HG02840 (cell line): Measurements from ENCODE around the gene GALNT16.
"Not testable (repeated sequence)": the region's sequence is repeated elsewhere in the genome, so short reads cannot be mapped to it uniquely, and the experiment has no call there.

Source experiments
- ATAC-seq: cut with Tn5 transposase; IDR thresholded peaks from one replicate; pipeline ENCODE4 v1.9.1; 2021; ENCODE audit warnings: mild to moderate bottlenecking, moderate library complexity, moderate number of reproducible peaks; ENCODE audit not compliant: unreplicated experiment, low FRiP score

GALNT16 gene

DNA sequence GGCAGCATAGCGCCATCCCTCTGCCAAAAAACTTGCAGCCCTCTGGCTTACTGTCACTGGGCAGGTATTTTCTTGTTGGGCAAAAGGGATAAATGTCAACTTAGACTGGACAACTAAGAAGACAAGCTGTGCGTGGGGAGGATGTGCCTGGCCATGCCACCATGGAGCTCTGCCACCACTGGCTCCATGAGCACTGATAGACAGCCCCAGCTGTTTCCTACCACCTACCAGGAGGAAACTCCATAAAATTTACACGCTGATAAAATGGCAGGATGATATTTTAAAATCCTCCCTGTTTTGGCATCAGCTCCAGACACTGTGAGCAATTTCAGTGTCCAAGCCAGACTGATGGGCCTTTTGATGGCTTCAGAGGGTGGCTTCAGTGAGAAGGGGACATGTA, 7.1 kb upstream of the GALNT16 start:
- no peak for ATAC-seq

DNA sequence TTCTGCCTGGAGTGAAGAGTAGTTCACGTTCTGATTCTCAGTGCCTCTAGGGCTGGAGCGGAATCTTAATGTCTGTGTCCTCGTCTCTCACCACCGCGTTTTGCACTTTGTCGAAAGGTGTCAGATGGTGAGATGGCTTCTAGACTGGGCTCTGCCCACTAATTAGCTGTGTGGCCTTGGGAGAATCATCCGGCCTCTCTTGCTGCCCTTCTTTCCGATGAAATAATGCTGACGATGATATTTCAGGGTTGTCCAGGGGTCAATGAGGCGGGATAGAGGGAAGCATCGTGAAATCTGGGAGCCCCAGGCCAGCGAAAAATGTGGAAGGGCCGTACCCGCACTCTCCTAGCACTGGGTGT, 811 bp upstream of the GALNT16 start:
- ATAC-seq = no peak

DNA sequence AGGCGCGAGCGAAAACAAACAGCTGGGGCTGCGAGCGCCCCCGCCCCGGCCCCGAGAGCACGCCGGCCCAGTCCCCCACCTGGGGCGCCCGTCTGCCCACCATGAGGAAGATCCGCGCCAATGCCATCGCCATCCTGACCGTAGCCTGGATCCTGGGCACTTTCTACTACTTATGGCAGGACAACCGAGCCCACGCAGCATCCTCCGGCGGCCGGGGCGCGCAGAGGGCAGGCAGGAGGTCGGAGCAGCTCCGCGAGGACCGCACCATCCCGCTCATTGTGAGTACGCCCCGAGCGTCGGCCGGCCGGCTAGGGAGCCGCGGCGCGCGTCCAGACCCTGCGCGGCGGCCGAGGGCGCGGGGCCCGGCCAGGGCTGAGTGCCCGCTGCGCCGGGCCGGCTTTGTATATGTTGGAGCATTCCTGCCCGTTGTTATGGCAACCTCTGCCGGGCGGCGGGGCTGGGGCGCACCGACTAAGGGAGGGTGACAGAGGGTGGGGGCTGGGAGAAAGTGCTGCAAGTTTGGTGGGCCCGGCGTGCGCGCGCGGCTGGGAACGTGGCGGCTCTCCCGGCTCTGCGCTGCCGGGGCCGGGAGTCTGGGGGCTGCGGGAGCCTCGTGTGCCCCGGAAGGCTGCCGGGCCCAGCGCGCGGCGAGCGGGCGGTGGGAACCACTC, 367 bp downstream of the GALNT16 start:
- no peak for ATAC-seq

DNA sequence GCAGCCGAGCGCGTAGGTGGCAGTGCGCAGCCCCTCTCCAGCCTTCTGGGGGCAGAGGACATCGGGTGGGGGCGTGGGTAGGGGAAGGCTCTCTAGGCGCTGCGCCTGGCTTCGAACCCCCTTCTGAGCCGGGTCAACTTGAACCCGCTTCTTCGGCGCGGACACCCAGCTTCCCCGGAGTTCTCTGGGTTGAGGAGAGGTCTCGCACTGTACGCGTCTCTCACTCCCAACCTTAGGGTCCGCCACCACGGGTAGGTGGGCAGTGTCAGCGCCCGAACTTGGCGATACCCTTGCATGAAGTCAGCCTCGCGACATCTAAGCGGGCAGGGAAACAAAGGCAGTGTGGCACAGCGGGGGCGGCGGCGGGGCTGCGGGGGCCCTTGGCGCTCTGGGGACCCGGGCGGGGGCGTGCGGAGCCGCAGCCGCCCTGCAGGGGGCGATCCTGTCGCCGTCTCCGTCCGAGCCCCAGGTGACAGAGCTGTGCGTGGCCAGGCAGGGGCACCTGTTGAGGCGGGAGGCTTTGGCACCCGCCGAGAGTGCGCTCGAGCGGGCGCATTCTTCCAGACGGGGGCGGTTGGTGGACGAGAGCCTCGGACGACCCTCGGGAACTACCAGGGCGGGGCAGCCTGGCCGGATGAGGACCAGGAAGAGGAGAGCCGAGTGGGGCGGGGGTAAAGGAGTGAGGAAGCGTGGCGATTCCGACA, 1.1 kb downstream of the GALNT16 start:
- no peak for ATAC-seq

DNA sequence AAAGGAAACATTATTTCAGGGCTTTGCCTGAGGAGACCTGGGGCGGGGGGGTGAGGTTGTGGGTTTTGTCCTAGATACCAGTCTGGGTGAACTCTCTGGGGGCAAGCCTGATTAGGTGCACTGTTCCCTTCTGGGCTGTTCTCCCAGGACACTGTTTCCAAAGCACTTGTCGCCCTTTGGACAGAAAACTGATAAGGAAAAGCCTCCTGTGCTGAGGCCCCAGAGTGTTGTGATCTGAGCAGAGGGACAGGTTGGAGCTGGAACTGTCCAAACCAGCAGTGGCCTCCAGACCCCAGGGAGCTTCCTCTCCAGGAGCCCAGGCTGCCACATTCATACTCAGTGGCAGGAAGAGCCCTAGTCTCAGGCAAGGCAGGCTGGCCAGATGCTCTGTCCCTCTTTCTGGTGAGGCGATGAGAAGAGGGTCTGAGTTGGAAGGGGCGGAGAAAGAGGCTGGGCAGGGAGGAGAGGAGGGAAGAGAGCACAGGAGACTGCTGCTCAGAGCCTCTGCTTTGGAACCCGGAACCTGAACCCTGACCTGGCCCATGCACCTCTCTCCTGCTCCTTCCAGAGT, 1.9 kb downstream of the GALNT16 start:
- no peak for ATAC-seq

DNA sequence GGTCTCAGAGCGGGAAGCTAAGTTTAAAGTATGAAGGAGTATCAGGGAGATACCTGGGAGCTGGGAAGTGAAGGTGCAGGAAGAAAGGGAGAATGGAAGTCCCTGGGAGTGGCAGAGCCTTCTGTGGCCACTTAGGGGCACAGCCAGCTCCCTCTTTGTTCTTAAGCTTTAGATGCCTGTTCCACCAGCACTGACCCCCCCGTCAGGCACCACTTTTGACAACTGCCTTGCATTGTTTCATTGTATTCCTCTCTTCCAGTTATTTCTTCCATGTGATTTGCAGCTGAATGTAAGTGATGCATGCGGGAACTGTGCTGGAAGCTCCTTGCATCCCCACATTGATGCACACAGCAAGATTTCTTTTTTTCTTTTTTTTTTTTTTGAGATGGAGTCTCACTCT, 2.6 kb downstream of the GALNT16 start:
- ATAC-seq = no peak

DNA sequence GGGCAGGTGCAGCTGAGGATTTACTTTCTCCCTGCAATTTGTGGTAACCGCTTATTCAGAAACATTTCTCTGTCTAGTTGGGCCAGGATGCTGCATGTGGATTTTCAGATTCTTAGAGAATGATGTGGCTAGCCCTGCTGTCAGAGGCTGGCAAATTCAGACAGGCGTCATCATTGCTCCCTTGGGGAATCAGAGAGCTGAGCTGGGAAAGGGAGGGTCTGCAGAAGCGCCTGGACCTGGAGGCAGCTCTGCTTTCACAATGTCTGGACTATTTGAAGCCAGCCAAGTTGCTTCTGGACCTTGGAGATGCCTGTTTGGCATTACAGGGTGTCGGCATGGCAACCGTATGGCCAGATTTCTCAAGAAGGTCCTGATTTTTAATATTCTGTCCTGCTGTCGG, 3.4 kb downstream of the GALNT16 start:
- ATAC-seq = no peak

DNA sequence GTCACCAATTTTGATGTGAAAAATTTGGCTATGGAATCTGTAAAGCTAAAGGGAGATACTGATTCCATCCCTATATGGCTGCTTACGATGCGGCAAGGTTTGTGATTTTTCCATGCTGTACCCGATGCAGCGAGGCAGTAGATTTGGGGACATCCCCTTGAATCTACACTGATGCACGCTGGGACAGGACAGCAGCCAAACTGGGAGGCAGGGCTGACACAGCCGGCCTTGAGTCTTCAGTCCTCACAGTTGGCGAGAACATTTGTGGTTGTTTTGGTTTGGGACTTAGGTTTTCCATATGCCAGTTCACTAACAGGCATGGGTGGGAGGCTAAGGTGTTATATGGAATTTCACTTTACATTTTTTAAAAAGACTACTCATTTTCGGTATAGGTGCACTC, 3.8 kb downstream of the GALNT16 start:
- no peak for ATAC-seq

DNA sequence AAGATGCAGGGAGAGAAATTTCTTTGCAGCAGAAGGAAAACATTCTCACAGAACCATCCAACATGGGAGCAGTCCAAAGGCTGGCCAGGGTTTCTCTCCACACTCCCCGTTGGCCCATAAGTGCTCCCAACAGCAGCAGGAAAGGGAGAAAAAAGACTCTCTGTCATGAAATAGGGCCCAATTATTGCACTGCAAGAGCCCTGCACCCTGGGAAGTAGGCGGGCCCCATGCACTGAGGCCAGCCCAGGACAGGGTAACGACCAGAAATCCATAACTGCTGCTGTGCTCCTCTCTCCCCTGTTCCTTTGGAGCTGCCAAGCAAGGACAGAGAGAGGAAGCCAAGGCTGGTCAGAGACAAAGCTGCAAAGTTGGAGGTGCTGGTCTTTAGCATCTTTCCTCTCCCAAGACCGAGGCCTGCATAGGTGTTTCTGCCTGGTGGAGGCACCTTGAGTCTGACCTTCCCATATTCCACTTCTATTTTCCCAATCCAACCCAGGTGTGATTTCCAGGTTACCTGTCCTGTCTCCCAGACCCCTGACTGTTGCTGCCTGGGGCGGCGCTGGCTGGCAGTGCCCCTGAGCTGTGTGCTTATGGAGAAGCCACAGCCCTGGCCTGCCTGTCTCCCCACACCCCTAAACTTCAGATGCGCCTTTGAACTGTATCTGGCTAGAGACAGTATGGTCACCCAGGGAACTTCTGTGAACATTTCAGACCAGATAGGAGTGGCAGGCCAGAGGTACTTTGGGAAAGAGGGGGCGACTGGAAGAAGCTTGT, 6.8 kb downstream of the GALNT16 start:
- ATAC-seq = no peak

DNA sequence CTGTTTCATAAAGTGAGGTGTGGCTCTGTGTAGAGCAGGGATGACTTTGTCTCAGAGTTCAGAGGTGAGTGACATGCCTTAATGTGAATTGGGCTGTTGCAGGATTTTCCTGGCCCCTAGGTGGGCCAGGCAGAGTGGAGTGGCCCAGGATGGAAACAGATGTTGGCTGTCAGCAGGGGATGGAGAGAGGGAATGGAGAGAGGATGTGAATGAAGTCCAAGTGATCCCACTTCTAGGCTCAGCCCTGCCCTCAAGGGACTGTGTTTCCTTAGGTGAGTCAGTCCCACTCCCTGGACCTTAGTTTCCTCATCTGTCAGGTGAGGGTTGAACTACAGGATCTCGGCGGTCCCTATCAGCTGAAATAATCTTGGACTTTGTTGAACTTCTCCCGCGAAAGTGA, 7.5 kb downstream of the GALNT16 start:
- no peak for ATAC-seq

DNA sequence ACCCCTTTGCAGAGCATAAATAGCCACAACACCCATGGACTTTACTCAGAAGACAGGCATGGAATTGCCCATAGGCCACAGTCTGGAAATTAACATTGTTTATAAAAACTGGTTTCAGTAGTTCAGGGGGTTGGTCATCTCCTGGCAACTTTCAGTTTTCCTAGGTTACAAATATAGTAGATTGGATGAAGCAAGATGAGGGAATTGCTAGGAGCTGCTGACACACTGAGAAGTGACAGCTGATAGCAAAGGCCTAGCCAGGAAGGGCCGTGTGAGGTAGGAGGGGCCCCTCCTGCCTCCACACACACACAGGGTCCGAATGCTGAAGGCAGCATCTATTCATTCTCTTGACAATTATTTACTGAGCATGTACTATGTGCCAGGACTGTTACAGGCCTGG, 8.3 kb downstream of the GALNT16 start:
- ATAC-seq = no peak

DNA sequence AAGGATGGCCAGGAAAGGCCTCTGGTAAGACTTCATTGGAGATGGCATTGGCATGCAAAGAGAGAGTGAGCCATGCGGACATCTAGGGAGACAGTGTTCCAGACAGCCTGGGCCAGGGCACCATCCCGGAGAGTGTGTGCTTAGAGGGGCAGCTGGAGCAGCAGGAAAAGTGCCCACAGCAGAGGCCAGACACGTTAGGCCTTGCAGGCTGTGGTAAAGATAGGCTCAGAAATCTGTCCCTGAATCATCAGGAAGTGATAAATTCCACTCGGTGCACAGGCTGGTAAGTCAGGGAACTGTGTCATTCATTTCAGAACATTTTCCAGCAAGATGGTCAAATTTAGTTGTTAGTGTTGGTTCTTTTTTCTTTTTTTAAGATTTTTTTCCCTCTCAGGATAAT, 8.8 kb downstream of the GALNT16 start:
- no peak for ATAC-seq

DNA sequence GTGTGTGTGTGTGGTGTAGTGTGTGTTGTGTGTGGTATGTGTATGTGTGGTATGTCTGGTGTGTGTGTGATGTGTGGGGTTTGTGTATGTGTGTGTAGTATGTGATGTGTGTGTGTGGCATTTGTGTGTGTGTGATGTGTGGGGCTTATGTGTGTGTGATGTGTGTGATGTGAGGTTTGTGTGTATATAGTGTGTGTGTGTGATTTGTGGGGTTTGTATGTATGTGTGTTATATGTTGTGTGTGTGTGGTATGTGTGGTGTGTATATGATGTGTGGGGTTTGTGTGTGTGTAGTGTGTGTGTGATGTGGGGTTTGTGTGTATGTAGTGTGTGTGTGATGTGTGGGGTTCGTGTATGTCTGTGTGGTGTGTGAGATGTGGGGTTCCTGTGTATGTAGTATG, 9.4 kb downstream of the GALNT16 start:
- no peak for ATAC-seq

DNA sequence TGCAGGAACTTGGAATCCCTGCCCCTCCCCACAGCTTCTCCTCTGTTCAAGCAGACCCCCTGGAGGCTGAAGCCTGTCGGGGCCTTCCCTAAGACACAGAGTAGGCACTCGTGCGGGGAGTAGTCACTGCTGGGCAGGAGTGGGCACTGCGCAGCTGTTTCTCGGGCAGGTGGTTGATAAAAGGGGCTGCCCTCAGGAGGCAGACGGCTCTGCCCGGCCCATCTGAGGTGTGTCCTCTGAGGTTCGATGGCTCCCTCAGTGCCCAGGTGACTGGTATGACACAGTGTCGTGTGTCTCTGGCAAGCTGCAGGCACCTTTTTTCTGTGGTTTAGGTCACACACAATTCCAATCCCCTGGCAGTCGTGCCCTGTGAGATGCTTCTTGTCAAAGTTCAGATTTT, 10.1 kb downstream of the GALNT16 start:
- no peak for ATAC-seq

DNA sequence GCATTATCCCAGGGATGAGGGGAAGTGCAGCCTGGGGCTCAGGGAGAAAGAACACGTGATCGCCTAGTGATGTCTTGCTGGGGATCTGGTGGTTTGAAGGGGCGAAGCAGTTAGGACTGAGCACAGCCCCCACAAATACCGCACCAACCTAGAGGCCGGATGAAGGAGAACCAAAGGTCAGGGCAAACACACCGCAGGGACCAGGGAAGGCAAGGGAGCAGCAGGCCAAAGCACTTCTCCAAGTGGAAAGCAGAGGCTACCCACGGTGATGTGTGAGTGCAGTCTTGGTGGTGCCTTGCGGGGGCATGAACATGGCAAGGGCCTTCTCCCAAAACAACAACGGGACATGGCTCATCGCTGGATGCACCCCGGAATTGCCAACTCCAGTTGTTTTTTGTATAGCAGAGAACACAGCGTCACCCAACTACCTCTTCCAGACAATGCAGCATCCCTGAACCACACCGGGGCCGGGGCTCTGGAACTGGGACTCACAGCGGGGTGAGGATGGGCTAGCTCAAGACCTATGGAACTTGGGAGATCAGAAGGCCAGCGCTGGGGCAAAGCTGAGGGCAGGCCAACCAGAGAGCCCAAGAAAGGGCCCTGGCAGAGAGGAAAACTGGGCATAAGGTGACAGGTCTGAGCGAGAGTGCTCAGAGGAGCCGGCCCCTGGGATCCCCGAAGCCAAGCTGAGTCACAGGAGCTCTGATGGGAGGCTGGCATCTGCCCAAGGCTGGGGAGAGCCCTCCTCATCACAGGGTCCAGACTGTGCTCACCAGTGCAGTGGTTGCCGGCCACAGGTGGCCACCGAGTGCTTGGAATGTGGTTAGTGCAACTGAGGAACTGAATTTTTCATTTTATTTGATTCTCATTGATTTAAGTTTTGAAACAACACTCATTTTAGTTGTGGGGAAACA, 11.1 kb downstream of the GALNT16 start:
- ATAC-seq = no peak

DNA sequence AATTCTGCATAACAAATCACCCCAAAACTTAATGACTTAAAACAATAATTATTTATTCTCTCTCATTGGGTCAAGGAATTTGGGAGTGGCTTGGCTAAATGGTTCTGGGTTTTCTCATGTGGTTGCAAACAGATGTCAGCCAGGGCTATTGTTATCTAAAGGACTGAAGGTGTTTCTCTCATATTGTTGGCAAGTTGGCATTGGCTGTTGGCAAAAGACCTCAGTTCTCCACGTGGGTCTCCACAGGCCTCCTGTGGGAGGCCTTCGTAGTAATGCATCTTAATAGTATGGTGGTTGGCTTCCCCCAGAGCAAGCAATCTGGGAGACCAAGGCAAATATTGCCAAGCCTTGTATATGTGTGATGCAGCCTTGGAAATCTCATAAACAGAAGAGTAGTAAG, 14.4 kb downstream of the GALNT16 start:
- ATAC-seq = no peak

DNA sequence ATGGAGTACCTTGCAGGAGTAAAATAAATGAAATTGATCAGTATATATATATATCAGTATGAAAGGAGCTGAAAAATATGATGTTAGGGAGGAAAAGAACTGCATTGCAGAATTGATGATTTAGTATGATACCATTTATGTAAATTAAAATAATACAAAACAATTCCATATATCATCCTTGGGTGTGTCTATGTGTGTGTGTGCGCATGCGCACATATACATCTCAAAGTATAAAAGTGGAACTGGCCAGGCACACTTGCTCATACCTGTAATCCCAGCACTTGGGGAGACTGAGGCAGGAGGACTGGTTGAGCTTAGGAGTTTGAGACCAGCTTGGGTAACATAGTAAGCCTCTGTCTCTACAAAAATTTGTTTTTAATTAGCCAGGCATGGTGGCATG, 15.4 kb downstream of the GALNT16 start:
- ATAC-seq = no peak

DNA sequence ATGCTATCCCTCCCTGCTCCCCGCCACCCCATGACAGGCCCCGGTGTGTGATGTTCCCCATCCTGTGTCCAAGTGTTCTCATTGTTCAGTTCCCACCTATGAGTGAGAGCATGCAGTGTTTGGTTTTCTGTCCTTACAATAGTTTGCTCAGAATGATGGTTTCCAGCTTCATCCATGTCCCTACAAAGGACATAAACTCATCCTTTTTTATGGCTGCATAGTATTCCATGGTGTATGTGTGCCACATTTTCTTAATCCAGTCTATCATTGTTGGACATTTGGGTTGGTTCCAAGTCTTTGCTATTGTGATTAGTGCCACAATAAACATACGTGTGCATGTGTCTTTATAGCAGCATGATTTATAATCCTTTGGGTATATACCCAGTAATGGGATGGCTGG, 17.4 kb downstream of the GALNT16 start:
- ATAC-seq = not testable (repeated sequence)

DNA sequence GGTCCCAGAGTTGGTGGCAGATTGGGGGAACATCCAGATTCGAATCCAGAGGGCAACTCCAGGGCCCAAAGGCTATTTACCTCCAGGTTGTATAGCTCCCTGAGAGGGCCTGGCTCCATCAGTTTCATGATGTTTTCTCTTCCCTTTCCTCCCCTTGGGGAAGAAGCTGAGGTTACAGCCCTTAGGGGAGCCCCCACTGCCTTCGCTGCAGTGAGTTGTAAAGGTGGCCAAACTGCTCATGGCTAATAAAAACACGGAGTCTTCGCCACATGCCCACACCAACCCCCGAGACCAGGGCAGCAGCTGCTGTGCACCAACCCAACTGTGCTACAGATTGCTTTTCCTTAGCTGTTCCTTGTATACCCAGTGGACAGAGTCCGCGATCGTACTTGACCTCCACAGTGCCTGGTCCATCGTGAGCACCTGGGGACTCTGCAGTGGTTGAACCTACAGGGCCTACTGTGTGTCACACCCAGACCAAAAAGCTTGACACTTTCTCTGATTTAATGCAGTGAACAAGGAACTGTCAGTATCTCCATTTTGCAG, 20.9 kb downstream of the GALNT16 start:
- ATAC-seq = no peak
